Right lobe of liver (tissue), 4 donors: ENCODE results near the gene CTNND2.

Source experiments
- POLR2A ChIP-seq: fragments of 450-650 bp; IDR thresholded peaks from one replicate; pipeline ENCODE4 v1.6.1; 2017; ENCODE audit warnings: antibody characterized with exemption, mild to moderate bottlenecking
- TF ChIP-seq, protein P1 (sequence below), 4 donors: fragments of 200-600 bp in 3 of 4; fragments of 450-650 bp in 1 of 4; IDR thresholded peaks; one replicate each; pipeline versions ENCODE4 v1.5.1 to v1.8.0; 2016 to 2022; ENCODE audit warnings: antibody characterized with exemption in 4 of 4, mild to moderate bottlenecking in 2 of 4
- donor health status: DM: no; HTN: no; CAD: no.
- donor health status: DM: no; HTN: no; CAD: no.
- donor health status: DM: no; HTN: yes; CAD: no.

DNA sequence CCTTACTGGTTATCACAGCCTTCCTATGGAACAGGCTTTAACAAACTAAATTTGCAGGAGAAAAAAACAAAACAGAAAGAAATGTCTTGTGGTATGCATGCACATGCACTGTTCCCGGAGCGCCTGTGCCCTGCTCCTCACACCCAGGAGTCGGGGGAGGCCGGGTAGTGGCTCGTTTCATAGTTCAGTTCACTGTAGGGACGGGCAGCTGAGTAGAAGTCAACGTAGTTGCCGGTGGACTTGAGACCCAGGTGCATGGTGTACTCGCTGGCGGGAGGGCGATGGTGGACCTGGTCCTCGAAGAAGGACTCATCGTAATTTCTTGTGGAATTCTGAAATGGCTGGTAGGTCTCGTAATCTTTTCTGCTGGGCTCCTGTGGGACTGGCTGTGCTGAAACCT is 930.9 kb downstream of the CTNND2 start:
- TF ChIP-seq, protein P1, sequence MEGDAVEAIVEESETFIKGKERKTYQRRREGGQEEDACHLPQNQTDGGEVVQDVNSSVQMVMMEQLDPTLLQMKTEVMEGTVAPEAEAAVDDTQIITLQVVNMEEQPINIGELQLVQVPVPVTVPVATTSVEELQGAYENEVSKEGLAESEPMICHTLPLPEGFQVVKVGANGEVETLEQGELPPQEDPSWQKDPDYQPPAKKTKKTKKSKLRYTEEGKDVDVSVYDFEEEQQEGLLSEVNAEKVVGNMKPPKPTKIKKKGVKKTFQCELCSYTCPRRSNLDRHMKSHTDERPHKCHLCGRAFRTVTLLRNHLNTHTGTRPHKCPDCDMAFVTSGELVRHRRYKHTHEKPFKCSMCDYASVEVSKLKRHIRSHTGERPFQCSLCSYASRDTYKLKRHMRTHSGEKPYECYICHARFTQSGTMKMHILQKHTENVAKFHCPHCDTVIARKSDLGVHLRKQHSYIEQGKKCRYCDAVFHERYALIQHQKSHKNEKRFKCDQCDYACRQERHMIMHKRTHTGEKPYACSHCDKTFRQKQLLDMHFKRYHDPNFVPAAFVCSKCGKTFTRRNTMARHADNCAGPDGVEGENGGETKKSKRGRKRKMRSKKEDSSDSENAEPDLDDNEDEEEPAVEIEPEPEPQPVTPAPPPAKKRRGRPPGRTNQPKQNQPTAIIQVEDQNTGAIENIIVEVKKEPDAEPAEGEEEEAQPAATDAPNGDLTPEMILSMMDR (IDR thresholded peaks at IDR 0.05) = no peak
- TF ChIP-seq POLR2A = no peak
